Subcutaneous adipose tissue (tissue), 4 donors: Measurements from ENCODE around the gene ZNF763. TPM values are rescaled to one million over a fixed set of nuclear protein-coding genes. Genes with fewer than 3 reads are reported as not detected.

Experiments
- total RNA-seq, 4 donors: library from RNA; depleted of rRNA; stranded (reverse); fragments of >200 nt; gene quantifications; one replicate each; pipeline ENCODE4 v1.1.0, GENCODE V29; 2016
- TF ChIP-seq, protein P1 (sequence below): fragments of 450-650 bp; IDR thresholded peaks from one replicate; pipeline ENCODE4 v1.5.1; 2016; ENCODE audit warnings: low read depth, mild to moderate bottlenecking, control low read depth, antibody characterized with exemption, moderate library complexity

Gene ZNF763
- total RNA-seq, 4 donors from 2014 or later = 3.2 to 7.5 (median 4.6) TPM

DNA sequence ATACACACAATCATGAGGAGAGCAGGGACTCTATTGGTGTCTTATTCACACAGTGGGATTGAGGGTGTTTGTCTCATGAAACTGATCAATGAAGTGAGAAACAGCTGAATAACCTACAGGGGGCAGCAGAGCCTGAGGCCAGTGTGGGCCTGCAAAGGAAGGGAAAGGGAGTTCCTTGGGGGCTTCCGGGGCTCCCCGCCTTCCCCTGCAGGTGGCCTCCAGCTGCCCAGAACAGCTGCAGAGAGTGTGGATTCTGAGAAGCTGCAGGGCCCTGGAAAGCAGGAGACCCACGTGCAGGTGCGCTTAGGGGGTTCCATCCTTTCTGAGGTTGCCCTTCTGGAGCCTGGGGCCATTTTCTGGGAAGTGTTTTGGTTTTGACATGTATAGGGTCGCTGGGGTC, 20.1 kb downstream of the ZNF763 start:
- TF ChIP-seq, protein P1, sequence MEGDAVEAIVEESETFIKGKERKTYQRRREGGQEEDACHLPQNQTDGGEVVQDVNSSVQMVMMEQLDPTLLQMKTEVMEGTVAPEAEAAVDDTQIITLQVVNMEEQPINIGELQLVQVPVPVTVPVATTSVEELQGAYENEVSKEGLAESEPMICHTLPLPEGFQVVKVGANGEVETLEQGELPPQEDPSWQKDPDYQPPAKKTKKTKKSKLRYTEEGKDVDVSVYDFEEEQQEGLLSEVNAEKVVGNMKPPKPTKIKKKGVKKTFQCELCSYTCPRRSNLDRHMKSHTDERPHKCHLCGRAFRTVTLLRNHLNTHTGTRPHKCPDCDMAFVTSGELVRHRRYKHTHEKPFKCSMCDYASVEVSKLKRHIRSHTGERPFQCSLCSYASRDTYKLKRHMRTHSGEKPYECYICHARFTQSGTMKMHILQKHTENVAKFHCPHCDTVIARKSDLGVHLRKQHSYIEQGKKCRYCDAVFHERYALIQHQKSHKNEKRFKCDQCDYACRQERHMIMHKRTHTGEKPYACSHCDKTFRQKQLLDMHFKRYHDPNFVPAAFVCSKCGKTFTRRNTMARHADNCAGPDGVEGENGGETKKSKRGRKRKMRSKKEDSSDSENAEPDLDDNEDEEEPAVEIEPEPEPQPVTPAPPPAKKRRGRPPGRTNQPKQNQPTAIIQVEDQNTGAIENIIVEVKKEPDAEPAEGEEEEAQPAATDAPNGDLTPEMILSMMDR = no peak

DNA sequence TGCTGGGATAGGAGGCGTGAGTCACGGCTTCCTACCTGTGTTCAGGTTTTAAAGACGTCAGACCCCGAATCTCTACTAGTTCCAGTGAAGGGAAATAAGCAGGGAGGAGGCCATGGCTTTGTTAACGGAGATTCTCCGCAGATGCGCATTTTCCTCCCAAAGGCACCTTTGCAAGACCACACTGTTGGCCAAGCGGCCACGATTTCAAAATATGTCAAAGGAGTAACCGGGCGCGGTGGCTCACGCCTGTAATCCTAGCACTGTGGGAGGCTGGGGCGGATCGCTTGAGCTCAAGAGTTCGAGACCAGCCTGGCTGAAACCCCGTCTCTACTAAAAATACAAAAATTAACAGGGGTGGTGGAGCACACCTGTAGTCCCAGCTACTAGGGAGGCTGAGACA, 21.9 kb downstream of the ZNF763 start:
- TF ChIP-seq, protein P1 = no peak

DNA sequence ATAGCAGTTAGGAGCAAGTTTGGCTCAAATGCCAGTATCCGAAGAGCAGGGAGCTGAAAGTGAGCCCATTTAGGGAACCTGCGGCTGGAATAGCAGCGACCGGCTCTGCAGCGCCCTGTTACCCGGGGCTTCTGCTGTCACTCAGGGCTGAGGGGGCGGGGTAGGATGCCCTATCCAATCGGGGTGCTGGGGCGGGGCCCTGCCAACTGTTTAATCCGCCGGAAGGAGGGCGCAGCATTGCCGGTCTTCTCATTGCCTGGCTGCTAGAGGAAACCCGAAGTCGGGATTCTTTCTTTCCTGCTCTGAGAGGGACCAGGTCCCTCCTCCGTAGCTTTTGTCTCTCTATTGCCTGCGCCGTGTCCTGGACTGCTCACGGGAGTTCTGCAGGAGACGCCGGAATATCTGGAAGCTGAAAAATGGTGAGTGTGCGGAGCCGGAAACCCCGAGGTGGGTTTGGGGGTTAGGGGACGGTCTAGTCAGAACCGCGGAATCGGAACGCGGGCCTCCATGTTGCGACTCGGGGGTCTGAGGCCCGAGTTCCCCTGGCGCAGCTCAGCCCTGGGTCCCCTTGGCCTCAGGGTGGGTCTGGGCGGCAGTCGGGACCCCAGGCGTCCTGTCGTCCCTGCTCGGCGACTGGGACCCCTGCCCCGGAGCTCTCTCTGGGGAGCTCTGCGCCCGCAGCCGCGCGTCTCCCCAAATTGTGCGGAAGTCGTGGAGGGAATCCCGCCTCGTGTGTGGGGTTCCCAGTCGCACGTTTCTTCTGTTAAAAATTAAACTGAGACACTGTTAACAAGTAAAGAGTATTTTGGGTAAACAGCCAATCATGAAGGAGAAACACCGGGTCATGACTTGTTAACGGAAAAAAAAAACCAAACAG, 22.8 kb downstream of the ZNF763 start:
- TF ChIP-seq, protein P1 = no peak

DNA sequence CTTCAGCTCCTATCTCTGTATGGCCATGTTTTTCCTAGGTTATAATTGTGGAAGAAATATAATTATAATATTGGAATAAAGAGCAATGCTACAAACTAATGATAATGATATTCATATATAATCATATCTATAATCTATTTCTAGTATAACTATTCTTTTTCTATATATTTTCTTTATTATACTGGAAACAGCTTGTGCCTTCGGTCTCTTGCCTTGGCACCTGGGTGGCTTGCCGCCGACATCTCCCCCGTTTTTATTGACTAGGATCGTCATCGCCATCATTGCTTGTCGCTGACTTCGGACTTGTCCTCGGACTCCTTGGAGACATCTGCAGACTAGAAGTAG, 24.2 kb downstream of the ZNF763 start:
- TF ChIP-seq, protein P1 = no peak

DNA sequence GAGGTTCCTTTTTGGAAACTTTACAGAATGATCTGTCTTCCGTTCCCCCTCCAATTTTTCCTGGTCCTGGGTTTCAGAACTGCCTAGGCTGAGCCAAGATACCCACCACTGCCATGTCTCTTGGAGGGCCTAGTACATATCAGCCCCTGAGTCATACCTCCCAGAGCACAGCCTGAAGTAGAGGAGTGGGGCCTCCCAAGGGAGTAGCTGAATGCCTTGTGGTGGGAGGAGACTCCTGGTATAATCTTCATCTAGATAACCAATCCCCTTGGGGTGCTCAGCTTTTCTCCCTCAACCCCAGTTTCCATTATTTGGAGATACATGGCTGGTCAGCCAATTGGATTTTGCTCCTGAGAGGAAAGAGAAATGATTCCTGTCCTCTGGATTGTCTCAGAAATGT, 30.3 kb downstream of the ZNF763 start:
- TF ChIP-seq, protein P1 = no peak

DNA sequence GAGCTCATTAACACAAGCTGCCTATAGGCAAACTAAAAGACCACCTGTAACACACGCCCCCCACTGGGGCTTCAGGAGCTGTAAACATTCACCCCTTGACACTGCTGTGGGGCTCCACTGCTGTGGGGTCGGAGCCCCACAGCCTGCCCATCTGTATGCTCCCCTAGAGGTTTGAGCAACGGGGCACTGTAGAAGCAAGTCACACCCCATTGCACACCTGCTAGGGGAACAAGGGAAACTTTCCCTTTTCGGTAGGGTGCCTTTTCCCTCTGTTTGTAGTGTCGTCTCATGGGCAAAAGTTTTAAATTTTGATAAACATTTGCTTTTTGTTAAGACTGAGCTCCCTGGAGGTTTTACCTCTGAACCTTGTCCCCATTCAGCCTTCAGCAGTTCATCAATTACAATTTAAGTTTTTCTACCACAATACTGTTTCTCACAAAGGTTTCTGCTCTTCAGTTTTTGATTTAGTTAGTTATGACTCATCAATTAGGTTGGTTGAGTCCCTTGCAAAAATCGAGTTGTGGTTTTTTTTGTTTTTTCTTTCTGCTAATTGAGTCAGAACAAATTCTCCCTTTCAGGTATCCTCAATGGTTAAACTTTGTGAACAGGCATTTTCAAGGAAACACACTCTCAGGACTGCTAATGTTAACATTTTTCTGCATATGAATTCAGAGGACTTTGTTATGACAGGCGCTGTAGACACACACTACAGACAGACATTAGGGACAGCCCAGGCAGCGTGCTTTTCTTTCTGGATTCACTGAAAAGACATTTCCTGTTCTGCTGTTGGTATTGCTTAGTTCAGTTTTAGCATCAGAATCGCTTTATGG, 35.5 kb downstream of the ZNF763 start:
- TF ChIP-seq, protein P1 = no peak
